HEK293 (cell line): ENCODE data around the gene AKT3.

Experiments used
- BCL11A ChIP-seq: fragments of 450-650 bp; formaldehyde crosslinking; IDR thresholded peaks from 2 replicates; pipeline ENCODE4 v1.5.1; 2016; ENCODE audit warnings: low read depth, missing biosample characterization, missing genetic modification characterization
- HOXA7 ChIP-seq: sonication (generic); formaldehyde crosslinking; IDR thresholded peaks from 2 replicates; pipeline ENCODE4 v1.8.1; 2022; ENCODE audit warnings: missing genetic modification reagents, borderline replicate concordance
- MEIS1 ChIP-seq: sonication (generic); formaldehyde crosslinking; IDR thresholded peaks from 2 replicates; pipeline ENCODE4 v1.8.1; 2022; ENCODE audit warnings: missing genetic modification reagents, mild to moderate bottlenecking, borderline replicate concordance
- SETDB1 ChIP-seq: IDR thresholded peaks from one replicate; pipeline ENCODE4 v1.6.1; 2017; ENCODE audit warnings: mild to moderate bottlenecking, low read length, moderate library complexity, mixed read lengths; ENCODE audit not compliant: insufficient read length
- YY1 ChIP-seq: fragments of 450-650 bp; formaldehyde crosslinking; IDR thresholded peaks from 2 replicates; pipeline ENCODE4 v1.5.1; 2018; ENCODE audit warnings: missing biosample characterization, missing genetic modification characterization
- ZNF121 ChIP-seq: fragments of 450-650 bp; formaldehyde crosslinking; IDR thresholded peaks from 2 replicates; pipeline ENCODE4 v1.5.1; 2016; ENCODE audit warnings: missing biosample characterization, missing genetic modification characterization
- ZNF221 ChIP-seq: fragments of 450-650 bp; formaldehyde crosslinking; IDR thresholded peaks from 2 replicates; pipeline ENCODE4 v1.5.1; 2017; ENCODE audit warnings: missing biosample characterization, missing genetic modification characterization, borderline replicate concordance
- ZNF510 ChIP-seq: fragments of 450-650 bp; formaldehyde crosslinking; IDR thresholded peaks from 2 replicates; pipeline ENCODE4 v1.5.1; 2018; ENCODE audit warnings: mild to moderate bottlenecking, missing genetic modification characterization, missing biosample characterization; ENCODE audit not compliant: insufficient replicate concordance
- ZNF670 ChIP-seq: fragments of 450-650 bp; formaldehyde crosslinking; IDR thresholded peaks from 2 replicates; pipeline ENCODE4 v1.5.1; 2016; ENCODE audit warnings: missing biosample characterization, missing genetic modification characterization, low read depth
- TF ChIP-seq, protein P1 (sequence below): fragments of 450-650 bp; formaldehyde crosslinking; IDR thresholded peaks from 2 replicates; pipeline ENCODE4 v1.5.1; 2016; ENCODE audit warnings: missing biosample characterization, missing genetic modification characterization
- TF ChIP-seq, protein P2 (sequence below): fragments of 450-650 bp; IDR thresholded peaks from 2 replicates; pipeline ENCODE4 v1.5.1; 2018; ENCODE audit warnings: missing biosample characterization, mild to moderate bottlenecking, missing genetic modification characterization

DNA sequence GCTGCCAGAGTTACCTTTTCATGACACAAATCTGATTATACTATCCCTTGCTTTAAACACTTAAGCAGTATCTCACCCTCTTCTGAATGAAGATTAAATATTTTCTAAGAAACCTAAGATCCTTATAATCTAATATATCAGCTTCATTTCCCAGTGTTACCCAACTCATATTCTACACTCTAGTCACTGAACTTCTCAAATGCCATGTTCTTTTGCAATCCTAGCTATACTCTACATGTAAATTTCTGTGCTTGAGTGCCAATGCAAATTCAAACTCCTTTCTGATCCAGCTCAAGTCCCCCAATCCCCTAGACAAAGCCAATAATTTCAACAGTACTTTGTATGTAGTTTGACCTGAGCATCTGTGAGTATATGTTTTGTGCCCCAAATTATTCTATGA is 300.3 kb downstream of the AKT3 start:
- TF ChIP-seq ZNF670 (tag by site-specific recombination), result no peak
- TF ChIP-seq ZNF510, result no peak
- TF ChIP-seq, protein P1, sequence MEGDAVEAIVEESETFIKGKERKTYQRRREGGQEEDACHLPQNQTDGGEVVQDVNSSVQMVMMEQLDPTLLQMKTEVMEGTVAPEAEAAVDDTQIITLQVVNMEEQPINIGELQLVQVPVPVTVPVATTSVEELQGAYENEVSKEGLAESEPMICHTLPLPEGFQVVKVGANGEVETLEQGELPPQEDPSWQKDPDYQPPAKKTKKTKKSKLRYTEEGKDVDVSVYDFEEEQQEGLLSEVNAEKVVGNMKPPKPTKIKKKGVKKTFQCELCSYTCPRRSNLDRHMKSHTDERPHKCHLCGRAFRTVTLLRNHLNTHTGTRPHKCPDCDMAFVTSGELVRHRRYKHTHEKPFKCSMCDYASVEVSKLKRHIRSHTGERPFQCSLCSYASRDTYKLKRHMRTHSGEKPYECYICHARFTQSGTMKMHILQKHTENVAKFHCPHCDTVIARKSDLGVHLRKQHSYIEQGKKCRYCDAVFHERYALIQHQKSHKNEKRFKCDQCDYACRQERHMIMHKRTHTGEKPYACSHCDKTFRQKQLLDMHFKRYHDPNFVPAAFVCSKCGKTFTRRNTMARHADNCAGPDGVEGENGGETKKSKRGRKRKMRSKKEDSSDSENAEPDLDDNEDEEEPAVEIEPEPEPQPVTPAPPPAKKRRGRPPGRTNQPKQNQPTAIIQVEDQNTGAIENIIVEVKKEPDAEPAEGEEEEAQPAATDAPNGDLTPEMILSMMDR (tag by site-specific recombination), result no peak
- no peak for TF ChIP-seq HOXA7 (CRISPR knock-in tag)
- TF ChIP-seq ZNF121 (tag by site-specific recombination), result no peak
- TF ChIP-seq ZNF221, result no peak
- TF ChIP-seq, protein P2, sequence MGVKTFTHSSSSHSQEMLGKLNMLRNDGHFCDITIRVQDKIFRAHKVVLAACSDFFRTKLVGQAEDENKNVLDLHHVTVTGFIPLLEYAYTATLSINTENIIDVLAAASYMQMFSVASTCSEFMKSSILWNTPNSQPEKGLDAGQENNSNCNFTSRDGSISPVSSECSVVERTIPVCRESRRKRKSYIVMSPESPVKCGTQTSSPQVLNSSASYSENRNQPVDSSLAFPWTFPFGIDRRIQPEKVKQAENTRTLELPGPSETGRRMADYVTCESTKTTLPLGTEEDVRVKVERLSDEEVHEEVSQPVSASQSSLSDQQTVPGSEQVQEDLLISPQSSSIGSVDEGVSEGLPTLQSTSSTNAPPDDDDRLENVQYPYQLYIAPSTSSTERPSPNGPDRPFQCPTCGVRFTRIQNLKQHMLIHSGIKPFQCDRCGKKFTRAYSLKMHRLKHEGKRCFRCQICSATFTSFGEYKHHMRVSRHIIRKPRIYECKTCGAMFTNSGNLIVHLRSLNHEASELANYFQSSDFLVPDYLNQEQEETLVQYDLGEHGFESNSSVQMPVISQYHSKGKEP (tag by site-specific recombination), result no peak
- TF ChIP-seq BCL11A, result no peak
- no peak for TF ChIP-seq SETDB1
- TF ChIP-seq YY1 (tag by site-specific recombination), result no peak
- no peak for TF ChIP-seq MEIS1 (CRISPR knock-in tag)
